Measurements from ENCODE around the gene DDX6. TPM values are rescaled to one million over a fixed set of nuclear protein-coding genes. Genes with fewer than 3 reads are reported as not detected.
A peak's percentile ranks its signal among the peaks of the same experiment; 100 is the strongest.

DDX6 gene
- total and polyA plus RNA-seq, 2 donors (not counting 1 experiment from before 2014, with no cell fraction given): 36.7 to 255 TPM

- peak; percentile 75 for ATAC-seq (ENCODE audit: low read depth)
- Histone ChIP-seq H3K4me3 (ENCODE audit: control extremely low read depth in 1 of 5, extremely low read depth in 1 of 5, insufficient read depth in 1 of 5, low read depth in 2 of 5, low read length in 4 of 5) (peak overlapping the region in 1 of 5 experiments; percentile 16), H3K9ac (ENCODE audit: low read length) (peak overlapping the region; percentile 30), H3K27ac (ENCODE audit: low read length in 2 of 2) (peak overlapping the region; percentile 63 to 82), H3K9me3 (ENCODE audit: control extremely low read depth in 1 of 3, control insufficient read depth in 2 of 3, insufficient read depth in 1 of 3, low read length in 2 of 3) (peaks cover 0 to 6% (median 0%) of the 10 kb centered on the region in 3 donors), H3K36me3 (replicated peaks in 1 of 2; ENCODE audit: control extremely low read depth in 1 of 2, control insufficient read depth in 1 of 2, extremely low read depth in 1 of 2, insufficient read depth in 2 of 2, low read length in 1 of 2) (no peaks in the 10 kb centered on the region), H3K4me1 (ENCODE audit: control insufficient read depth in 2 of 2, insufficient read depth in 2 of 2, low read length in 2 of 2) (peaks cover 46 to 55% of the 10 kb centered on the region in 2 donors), H3K79me2 (ENCODE audit: control insufficient read depth, insufficient read depth, low read length) (peaks cover 33% of the 10 kb centered on the region), H2AFZ (ENCODE audit: insufficient read depth, low read depth, low read length, poor library complexity, severe bottlenecking) (peak overlapping the region; percentile 11), H3K4me2 (replicated peaks; ENCODE audit: low read depth, low read length, poor library complexity, severe bottlenecking) (peak overlapping the region; percentile 52), H4K20me1 (ENCODE audit: control insufficient read depth, insufficient read depth, low read length, poor library complexity, severe bottlenecking) (no peaks in the 10 kb centered on the region), H3K27me3 (replicated peaks in 1 of 4; ENCODE audit: control extremely low read depth in 1 of 4, control insufficient read depth in 3 of 4, insufficient read depth in 4 of 4, low read length in 3 of 4) (no peaks in the 10 kb centered on the region)
- Mint-ChIP-seq H3K27ac (peak overlapping the region; percentile 81), H3K9me3 (ENCODE audit: insufficient read depth) (no peaks in the 10 kb centered on the region), H3K27me3 (no peaks in the 10 kb centered on the region), H3K4me1 (peaks cover 68% of the 10 kb centered on the region), H3K4me3 (peak overlapping the region; percentile 74)
- DNase-seq: peak; percentile 27
- TF ChIP-seq CTCF (IDR thresholded peaks at IDR 0.05) (no peak), EZH2 (IDR thresholded peaks at IDR 0.05; ENCODE audit: borderline replicate concordance, insufficient read depth, low read depth, low read length, poor library complexity, severe bottlenecking) (no peak)
- WGBS (ENCODE audit: insufficient coverage): 10% methylated on average over 1 of the region's 1 CpG
- POLR2A ChIA-PET: interaction anchor here (0.9 to 1.4 kb wide), 3 partner anchors 23 to 82 kb away, joined by 3 read pairs; partner anchors contain the start of gene DDX6
- intact Hi-C loops (cut with micrococcal nuclease): no loop called here
- CTCF ChIA-PET: interaction anchor here (0.9 to 2.4 kb wide), 6 partner anchors 12 to 71 kb away, joined by 3 to 10 read pairs (median 4); partner anchors contain the start of gene CXCR5
These were observed 22.6 kb upstream of the DDX6 start for GRCh38 chr11:118813551-118813950.

GRCh38 chr11:118812485-118812884, 21.5 kb upstream of the DDX6 start:
- WGBS (ENCODE audit: insufficient coverage): no CpG with 5 or more reads among the region's 5 CpGs
- TF ChIP-seq EZH2 (IDR thresholded peaks at IDR 0.05; ENCODE audit: borderline replicate concordance, insufficient read depth, low read depth, low read length, poor library complexity, severe bottlenecking) (no peak), CTCF (IDR thresholded peaks at IDR 0.05) (no peak)
- Histone ChIP-seq H2AFZ (ENCODE audit: insufficient read depth, low read depth, low read length, poor library complexity, severe bottlenecking) (no peak overlapping the region), H3K79me2 (ENCODE audit: control insufficient read depth, insufficient read depth, low read length) (peaks cover 33% of the 10 kb centered on the region), H3K4me2 (replicated peaks; ENCODE audit: low read depth, low read length, poor library complexity, severe bottlenecking) (peak overlapping the region; percentile 52), H3K4me1 (ENCODE audit: control insufficient read depth in 2 of 2, insufficient read depth in 2 of 2, low read length in 2 of 2) (peaks cover 51 to 62% of the 10 kb centered on the region in 2 donors), H4K20me1 (ENCODE audit: control insufficient read depth, insufficient read depth, low read length, poor library complexity, severe bottlenecking) (no peaks in the 10 kb centered on the region), H3K27ac (ENCODE audit: low read length in 2 of 2) (peak overlapping the region; percentile 63 to 82), H3K9me3 (ENCODE audit: control extremely low read depth in 1 of 3, control insufficient read depth in 2 of 3, insufficient read depth in 1 of 3, low read length in 2 of 3) (peaks cover 0 to 6% (median 0%) of the 10 kb centered on the region in 3 donors), H3K27me3 (replicated peaks in 1 of 4; ENCODE audit: control extremely low read depth in 1 of 4, control insufficient read depth in 3 of 4, insufficient read depth in 4 of 4, low read length in 3 of 4) (no peaks in the 10 kb centered on the region), H3K9ac (ENCODE audit: low read length) (peak overlapping the region; percentile 11), H3K4me3 (ENCODE audit: control extremely low read depth in 1 of 5, extremely low read depth in 1 of 5, insufficient read depth in 1 of 5, low read depth in 2 of 5, low read length in 4 of 5) (no peak overlapping the region), H3K36me3 (replicated peaks in 1 of 2; ENCODE audit: control extremely low read depth in 1 of 2, control insufficient read depth in 1 of 2, extremely low read depth in 1 of 2, insufficient read depth in 2 of 2, low read length in 1 of 2) (no peaks in the 10 kb centered on the region)
- Mint-ChIP-seq H3K27ac (peak overlapping the region; percentile 75), H3K4me1 (peaks cover 71% of the 10 kb centered on the region), H3K4me3 (peak overlapping the region; percentile 40), H3K27me3 (no peaks in the 10 kb centered on the region), H3K9me3 (ENCODE audit: insufficient read depth) (no peaks in the 10 kb centered on the region)
- ATAC-seq (ENCODE audit: low read depth) (no peak), DNase-seq (no peak)
- ChIA-PET CTCF (interaction anchor here (1.0 to 2.4 kb wide), 4 partner anchors 11 to 72 kb away, joined by 3 to 10 read pairs (median 5); partner anchors contain the start of gene CXCR5), POLR2A (interaction anchor here (1.4 kb wide), 1 partner anchor 83 kb away, joined by 3 read pairs; no protein-coding TSS in a partner anchor)
- intact Hi-C loops (cut with micrococcal nuclease): no loop called here

Measured in B cell (primary cell).